Endothelial cell of umbilical vein (primary cell): ENCODE measurements around the gene CAMTA1. TPM values are rescaled to one million over a fixed set of nuclear protein-coding genes. Genes with fewer than 3 reads are reported as not detected.

Source experiments
- BruUV-seq: library from RNA; stranded (reverse); fragments of 400-500 nt; replicated peaks from 2 replicates; lab custom pipeline; 2021; lab: Mats Ljungman, UMichigan
- CTCF ChIA-PET: fragments of 300-600, 350-600 bp; sonication (Branson Sonifier 250); formaldehyde crosslinking; loops from one replicate; lab custom pipeline; 2021; ENCODE audit warnings: antibody characterized with exemption, inconsistent platforms; lab: Charles Lee
- POLR2A ChIA-PET: fragments of 300-600, 350-600 bp; sonication (Branson Sonifier 250); formaldehyde crosslinking; loops from one replicate; lab custom pipeline; 2021; ENCODE audit warnings: antibody characterized with exemption, inconsistent platforms; lab: Charles Lee
- DNase-seq: peaks from one replicate; pipeline ENCODE4 v3.0.0-alpha.2; 2011; ENCODE audit warnings: low read depth, low spot score
- FAIRE-seq: peaks from 2 replicates; lab custom pipeline; 2011; peaks lifted over from hg19 to GRCh38; lab: Jason Lieb, UNC
- H2AFZ ChIP-seq: 2 replicates; pipeline ENCODE4 v1.6.0; 2012; ENCODE audit warnings: low read depth, low read length, control low read depth, inconsistent platforms
- H3K27ac ChIP-seq: 2 replicates; pipeline ENCODE4 v1.5.1; 2011; ENCODE audit warnings: low read depth, mild to moderate bottlenecking, control low read depth, low read length, moderate library complexity; ENCODE audit not compliant: insufficient read depth
- H3K27me3 ChIP-seq, 2 experiments: 2 replicates each; pipeline versions ENCODE4 v1.6.0 to v1.6.1; 2011; ENCODE audit warnings: low read length in 2 of 2, mixed read lengths in 1 of 2; ENCODE audit not compliant: control insufficient read depth in 2 of 2, insufficient read depth in 2 of 2
- H3K36me3 ChIP-seq, 2 experiments: 2 replicates in 1 of 2; 3 replicates in 1 of 2; pipeline ENCODE4 v1.5.1; 2011; ENCODE audit warnings: low read length in 2 of 2, mild to moderate bottlenecking in 1 of 2, moderate library complexity in 1 of 2; ENCODE audit not compliant: control insufficient read depth in 2 of 2, insufficient read depth in 2 of 2; ENCODE audit errors: extremely low read depth in 1 of 2
- H3K4me1 ChIP-seq: 3 replicates; pipeline ENCODE4 v1.5.1; 2011; ENCODE audit warnings: mild to moderate bottlenecking, low read length; ENCODE audit not compliant: control insufficient read depth, insufficient read depth; ENCODE audit errors: extremely low read depth
- H3K4me2 ChIP-seq: 2 replicates; pipeline ENCODE4 v1.6.1; 2011; ENCODE audit warnings: low read length, control low read depth, mixed read lengths; ENCODE audit not compliant: insufficient read depth
- H3K4me3 ChIP-seq, 3 experiments: fragments of 200-600 bp in 1 of 3; sonication (generic), shearing (Covaris generic) in 1 of 3; replicated peaks in 1 of 3; 2 replicates each; pipeline ENCODE4 v1.5.1; 2011 to 2016; ENCODE audit warnings: control low read depth in 3 of 3, low read length in 3 of 3, mild to moderate bottlenecking in 2 of 3, inconsistent platforms in 1 of 3, low read depth in 1 of 3, moderate library complexity in 1 of 3; ENCODE audit not compliant: insufficient read depth in 1 of 3
- H3K79me2 ChIP-seq: 2 replicates; pipeline ENCODE4 v1.6.0; 2012; ENCODE audit warnings: low read length, inconsistent platforms; ENCODE audit not compliant: control insufficient read depth, insufficient read depth
- H3K9ac ChIP-seq: replicated peaks from 2 replicates; pipeline ENCODE3; 2011; ENCODE audit warnings: low read length, control low read depth; ENCODE audit not compliant: insufficient read depth; ENCODE audit errors: extremely low read depth
- H3K9me1 ChIP-seq: replicated peaks from 3 replicates; pipeline ENCODE4 v1.6.0; 2011; ENCODE audit warnings: mild to moderate bottlenecking, low read length; ENCODE audit not compliant: control insufficient read depth, insufficient read depth; ENCODE audit errors: extremely low read depth
- H3K9me3 ChIP-seq: replicated peaks from 2 replicates; pipeline ENCODE4 v1.5.1; 2012; ENCODE audit warnings: low read length, inconsistent platforms; ENCODE audit not compliant: control insufficient read depth, insufficient read depth
- H4K20me1 ChIP-seq: replicated peaks from 2 replicates; pipeline ENCODE3; 2011; ENCODE audit warnings: mild to moderate bottlenecking, low read length; ENCODE audit not compliant: control insufficient read depth, insufficient read depth; ENCODE audit errors: extremely low read depth
- EZH2 ChIP-seq: IDR thresholded peaks from 2 replicates; pipeline ENCODE4 v1.6.1; 2012; ENCODE audit warnings: borderline replicate concordance, low read depth, mild to moderate bottlenecking, moderate library complexity, low read length, inconsistent platforms; ENCODE audit not compliant: severe bottlenecking
- FOS ChIP-seq: IDR thresholded peaks from 2 replicates; pipeline ENCODE4 v1.6.1; 2011; ENCODE audit warnings: mild to moderate bottlenecking, low read length, moderate library complexity, borderline replicate concordance; ENCODE audit not compliant: insufficient read depth
- GATA2 ChIP-seq: IDR thresholded peaks from 2 replicates; pipeline ENCODE4 v1.7.0; 2011; ENCODE audit warnings: low read depth, mild to moderate bottlenecking, moderate library complexity, mixed read lengths, low read length; ENCODE audit not compliant: insufficient read length, insufficient read depth
- JUN ChIP-seq: IDR thresholded peaks from 2 replicates; pipeline ENCODE4 v1.6.1; 2011; ENCODE audit warnings: borderline replicate concordance, low read depth; ENCODE audit not compliant: insufficient read length, insufficient read depth
- MYC ChIP-seq: IDR thresholded peaks from one replicate; pipeline ENCODE4 v1.6.1; 2011; ENCODE audit warnings: mild to moderate bottlenecking, low read depth, low read length
- POLR2A ChIP-seq: IDR thresholded peaks from 2 replicates; pipeline ENCODE4 v1.6.1; 2012; ENCODE audit warnings: low read depth, mild to moderate bottlenecking, control low read depth, low read length
- POLR2AphosphoS5 ChIP-seq: IDR thresholded peaks from 2 replicates; pipeline ENCODE4 v1.6.1; 2012; ENCODE audit warnings: low read depth, mild to moderate bottlenecking, control low read depth, low read length, moderate library complexity; ENCODE audit not compliant: insufficient read depth
- dilution Hi-C: fragments of 300-500 bp; cut with MboI; formaldehyde crosslinking; loops from one replicate; pipeline ENCODE4 v1.15.0; 2019; ENCODE audit warnings: low sequenced_read_pairs; ENCODE audit not compliant: extremely low pct_ligation_motif_present
- intact Hi-C: fragments of 100-400 bp; cut with micrococcal nuclease; formaldehyde crosslinking; loops from one replicate; pipeline ENCODE4 v1.10.0; 2022
- polyA plus RNA-seq, 4 experiments: library from polyadenylated mRNA; depleted of rRNA in 3 of 4; stranded (reverse) in 3 of 4; unstranded in 1 of 4; fragments of >200 nt; gene quantifications; 2 replicates each; pipeline versions ENCODE4 v1.2.1 to v1.2.3, GENCODE V29; 2011 to 2012; ENCODE audit warnings: missing spikeins in 1 of 4
- total RNA-seq: library from RNA; stranded (reverse); gene quantifications from 2 replicates; pipeline ENCODE4 v1.2.3, GENCODE V29; 2021
- TF ChIP-seq, protein P1 (sequence below): IDR thresholded peaks from 2 replicates; pipeline ENCODE4 v1.6.1; 2011; ENCODE audit not compliant: insufficient read depth, insufficient read length
- TF ChIP-seq, protein P2 (sequence below), 2 donors: IDR thresholded peaks; 1 replicate in 1 of 2; 2 replicates in 1 of 2; pipeline ENCODE4 v1.5.1; 2011; ENCODE audit warnings: low read length in 2 of 2, mild to moderate bottlenecking in 2 of 2, moderate library complexity in 2 of 2, control low read depth in 1 of 2, inconsistent platforms in 1 of 2, low read depth in 1 of 2; ENCODE audit not compliant: insufficient read depth in 1 of 2; ENCODE audit errors: extremely low read depth in 1 of 2

The CAMTA1 gene
- total and polyA plus RNA-seq, 2 donors (not counting 3 experiments of a cell fraction or from before 2014, with no cell fraction given) = 50.8 to 92.7 TPM

DNA sequence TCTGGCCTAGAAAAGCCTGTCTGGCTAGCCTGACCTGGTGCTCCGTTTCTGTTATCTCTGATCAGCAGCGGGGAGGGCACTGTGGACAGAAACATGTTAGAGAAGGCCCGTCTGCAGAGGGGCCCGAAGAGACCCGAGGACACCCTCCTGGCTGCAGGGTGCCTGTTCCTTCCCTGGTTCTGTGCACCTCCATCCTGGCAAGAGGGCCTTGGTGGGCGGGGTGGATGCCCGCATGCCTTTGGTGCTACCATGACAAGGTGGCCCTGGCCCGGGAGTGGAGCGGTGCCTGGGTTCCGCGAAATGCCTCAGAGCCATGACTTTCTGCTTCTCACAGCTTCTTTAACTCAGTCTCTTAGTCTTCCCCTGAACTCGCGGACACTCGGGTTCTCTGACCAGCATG, 233.6 kb downstream of the CAMTA1 start:
- intact Hi-C loops (no loop called here), dilution Hi-C loops (no loop called here)
- Histone ChIP-seq H3K79me2 (no peaks in the 10 kb centered on the region), H2AFZ (no peak overlapping the region), H3K4me1 (no peaks in the 10 kb centered on the region), H3K27me3 (no peaks in the 10 kb centered on the region), H3K9me3 (no peaks in the 10 kb centered on the region), H3K4me2 (no peak overlapping the region), H3K4me3 (no peak overlapping the region), H4K20me1 (no peaks in the 10 kb centered on the region), H3K27ac (no peak overlapping the region), H3K36me3 (no peaks in the 10 kb centered on the region), H3K9ac (no peak overlapping the region), H3K9me1 (no peaks in the 10 kb centered on the region)
- TF ChIP-seq GATA2 (no peak), JUN (no peak), POLR2A (no peak), EZH2 (no peak), FOS (no peak), MYC (no peak), POLR2AphosphoS5 (no peak)
- TF ChIP-seq, protein P1, sequence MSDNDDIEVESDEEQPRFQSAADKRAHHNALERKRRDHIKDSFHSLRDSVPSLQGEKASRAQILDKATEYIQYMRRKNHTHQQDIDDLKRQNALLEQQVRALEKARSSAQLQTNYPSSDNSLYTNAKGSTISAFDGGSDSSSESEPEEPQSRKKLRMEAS = no peak
- TF ChIP-seq, protein P2, sequence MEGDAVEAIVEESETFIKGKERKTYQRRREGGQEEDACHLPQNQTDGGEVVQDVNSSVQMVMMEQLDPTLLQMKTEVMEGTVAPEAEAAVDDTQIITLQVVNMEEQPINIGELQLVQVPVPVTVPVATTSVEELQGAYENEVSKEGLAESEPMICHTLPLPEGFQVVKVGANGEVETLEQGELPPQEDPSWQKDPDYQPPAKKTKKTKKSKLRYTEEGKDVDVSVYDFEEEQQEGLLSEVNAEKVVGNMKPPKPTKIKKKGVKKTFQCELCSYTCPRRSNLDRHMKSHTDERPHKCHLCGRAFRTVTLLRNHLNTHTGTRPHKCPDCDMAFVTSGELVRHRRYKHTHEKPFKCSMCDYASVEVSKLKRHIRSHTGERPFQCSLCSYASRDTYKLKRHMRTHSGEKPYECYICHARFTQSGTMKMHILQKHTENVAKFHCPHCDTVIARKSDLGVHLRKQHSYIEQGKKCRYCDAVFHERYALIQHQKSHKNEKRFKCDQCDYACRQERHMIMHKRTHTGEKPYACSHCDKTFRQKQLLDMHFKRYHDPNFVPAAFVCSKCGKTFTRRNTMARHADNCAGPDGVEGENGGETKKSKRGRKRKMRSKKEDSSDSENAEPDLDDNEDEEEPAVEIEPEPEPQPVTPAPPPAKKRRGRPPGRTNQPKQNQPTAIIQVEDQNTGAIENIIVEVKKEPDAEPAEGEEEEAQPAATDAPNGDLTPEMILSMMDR (IDR thresholded peaks at IDR 0.05; ENCODE audit: extremely low read depth in 1 of 2, insufficient read depth in 1 of 2, low read depth in 1 of 2, low read length in 2 of 2) = no peak
- DNase-seq (no peak), FAIRE-seq (no peak)
- POLR2A ChIA-PET = no interaction called here
- CTCF ChIA-PET = interaction anchor here (1.4 kb wide), 2 partner anchors 24 to 51 kb away, joined by 5 read pairs; no protein-coding TSS in a partner anchor
- no TSS peak for BruUV-seq
